D721Med (cell line): Measurements from ENCODE around the gene MS4A10.

Experiments
- DNase-seq: peaks from one replicate; pipeline ENCODE4 v3.0.0; 2011; ENCODE audit warnings: low spot score; ENCODE audit not compliant: insufficient read length
- FAIRE-seq: peaks from 2 replicates; lab custom pipeline; 2011; peaks lifted over from hg19 to GRCh38; lab: Jason Lieb, UNC
- CTCF ChIP-seq: IDR thresholded peaks from 2 replicates; pipeline ENCODE4 v1.5.1; 2012; ENCODE audit warnings: mild to moderate bottlenecking, control low read depth; ENCODE audit not compliant: insufficient read depth; ENCODE audit errors: missing control alignments

The MS4A10 gene

DNA sequence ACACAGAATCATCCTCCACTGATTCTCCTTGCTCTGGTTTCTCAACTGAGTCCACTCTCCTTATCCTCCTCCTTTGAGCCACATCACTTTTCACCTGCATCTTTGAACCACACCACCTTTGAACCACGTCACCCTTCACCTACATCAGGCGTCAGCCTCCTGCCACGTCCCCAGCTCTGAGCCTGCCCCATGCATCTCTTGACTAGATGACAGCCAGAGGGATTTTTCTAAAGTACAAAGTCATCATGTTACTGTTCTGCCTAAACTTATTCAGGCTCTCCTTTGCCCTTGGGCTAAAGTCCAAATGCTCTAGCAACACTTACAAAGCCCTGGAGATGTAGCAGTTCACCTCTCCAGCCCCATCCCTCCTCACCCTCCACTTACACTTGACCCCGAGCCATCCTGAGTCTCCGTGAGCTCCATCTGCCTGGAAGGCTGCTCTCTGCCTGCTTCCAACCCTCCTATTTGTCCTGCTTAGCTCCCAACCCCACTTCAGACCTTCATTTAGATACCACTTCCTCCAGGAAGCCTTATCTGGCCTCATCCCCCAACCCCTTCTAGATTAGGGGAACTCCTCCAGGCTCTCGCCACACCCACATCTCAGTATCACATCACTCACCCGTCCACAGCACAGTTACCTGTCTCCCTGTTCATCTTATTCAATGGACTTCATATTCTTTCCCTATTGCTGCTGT, 3.7 kb upstream of the MS4A10 start:
- DNase-seq (no peak), FAIRE-seq (no peak)
- TF ChIP-seq CTCF, result no peak

GRCh38 chr11:60781981-60782316, 3.2 kb upstream of the MS4A10 start:
- TF ChIP-seq CTCF, result no peak
- FAIRE-seq, result no peak
- no peak for DNase-seq

DNA sequence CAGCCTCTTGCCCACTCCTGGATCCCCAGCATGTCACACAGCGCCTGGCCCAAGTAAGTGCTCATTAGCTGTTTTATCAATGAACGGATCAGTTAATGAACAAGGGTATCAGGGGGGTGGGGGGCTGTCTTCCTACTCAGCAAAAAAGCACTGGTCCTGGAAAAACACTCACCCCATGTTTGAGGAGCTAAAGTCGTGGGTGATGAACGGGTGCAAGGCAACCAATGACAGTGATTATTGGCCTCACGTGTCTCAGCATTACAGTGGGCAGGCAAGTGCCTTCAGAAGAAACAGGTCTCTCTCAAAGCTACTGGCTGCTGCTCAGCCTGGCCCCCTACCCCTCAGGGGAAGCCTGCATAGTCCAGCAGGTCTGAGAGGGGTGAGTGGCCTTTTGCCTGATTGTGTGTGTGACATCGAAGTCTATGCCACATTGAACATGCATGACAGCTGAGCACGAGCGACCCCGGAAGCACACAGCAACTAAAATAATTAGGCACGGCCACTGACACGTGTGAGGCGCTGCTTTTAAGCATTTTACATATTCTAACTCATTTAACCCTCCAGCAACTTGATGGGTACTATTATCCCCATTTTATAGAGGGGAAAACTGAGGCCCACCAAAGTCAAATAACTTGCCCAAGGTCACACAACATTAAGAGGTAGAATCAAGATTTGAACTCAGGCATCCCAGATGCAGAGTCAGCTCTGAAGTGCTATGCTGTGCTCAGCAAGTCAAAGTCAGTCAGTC, 2.6 kb upstream of the MS4A10 start:
- no peak for TF ChIP-seq CTCF
- DNase-seq (no peak), FAIRE-seq (no peak)

- DNase-seq, result no peak
- TF ChIP-seq CTCF, result no peak
- no peak for FAIRE-seq
These were observed 2.0 kb upstream of the MS4A10 start for GRCh38 chr11:60783141-60783484.

GRCh38 chr11:60783911-60784310, 1.2 kb upstream of the MS4A10 start:
- FAIRE-seq (no peak), DNase-seq (no peak)
- no peak for TF ChIP-seq CTCF

DNA sequence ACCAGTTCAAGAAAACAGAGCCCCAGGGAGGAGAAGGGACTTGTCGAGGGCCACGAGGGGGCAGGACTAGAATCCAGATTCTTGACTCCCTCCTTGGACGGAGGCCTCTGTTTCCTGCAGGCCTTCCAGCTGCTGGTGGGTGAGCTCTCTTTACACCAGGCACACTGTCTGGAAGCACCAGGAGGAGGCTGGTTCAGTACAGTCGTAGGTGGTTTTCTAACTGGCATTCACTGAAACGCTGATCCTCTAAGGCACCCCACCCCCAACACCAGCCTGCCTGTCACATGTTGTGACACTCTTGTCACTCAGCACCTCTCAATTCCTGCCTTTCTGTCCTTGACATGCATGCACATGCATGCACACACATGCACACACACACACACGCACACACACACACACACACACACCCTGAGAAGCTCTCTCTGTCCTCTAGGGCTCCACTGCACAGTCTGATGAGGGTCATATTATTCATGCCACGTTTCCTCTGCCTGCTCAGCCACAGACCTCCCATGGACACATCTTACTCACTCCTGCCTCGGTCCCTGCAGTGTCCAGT, 751 bp downstream of the MS4A10 start:
- DNase-seq (no peak), FAIRE-seq (no peak)
- TF ChIP-seq CTCF, result no peak
